CD4-positive, alpha-beta T cell treated with Interferon gamma for 1 hour (primary cell): Measurements from ENCODE around the gene ZNF337.
"Not testable (repeated sequence)": the region's sequence is repeated elsewhere in the genome, so short reads cannot be mapped to it uniquely, and the experiment has no call there.

ENCODE experiments used
- DNase-seq: peaks from one replicate; pipeline ENCODE4 v3.0.0-alpha.2; 2020

ZNF337 gene

DNA sequence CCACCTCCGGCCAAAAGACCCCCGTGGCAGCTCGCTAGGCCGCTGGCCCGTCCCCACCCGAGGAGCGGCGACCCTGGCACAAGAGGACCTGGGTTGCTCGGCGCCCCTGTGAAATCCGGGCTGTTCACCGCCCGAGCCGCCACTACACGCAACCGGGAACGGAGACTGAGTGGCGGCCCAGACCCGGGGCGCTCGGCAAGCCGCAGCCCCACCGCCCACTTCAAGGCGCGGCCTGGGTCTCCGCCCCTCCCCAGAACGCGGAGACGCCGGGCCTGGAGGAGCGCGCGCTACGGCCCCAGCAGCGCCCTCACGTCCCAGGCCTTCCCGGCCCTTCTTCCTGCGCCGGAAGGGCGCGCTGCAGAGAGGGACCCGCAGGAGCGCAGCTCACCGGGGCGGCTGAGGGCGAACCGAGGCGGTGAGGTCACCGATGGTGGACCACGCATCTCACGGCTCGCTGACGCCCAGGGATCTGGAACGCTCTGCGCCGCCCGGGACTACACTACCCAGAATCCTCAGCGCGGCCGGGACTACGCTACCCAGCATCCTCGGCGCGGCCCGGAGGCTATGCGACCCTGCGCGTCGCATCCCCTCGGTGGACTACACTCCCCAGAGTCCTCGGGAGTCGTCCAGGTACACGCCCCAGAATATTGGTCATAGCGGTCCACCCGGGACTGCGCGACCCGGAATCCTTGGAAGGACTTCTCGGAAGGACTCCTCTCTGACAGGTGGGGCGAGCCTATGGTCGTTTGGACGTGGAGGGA is at the start of gene ZNF337:
Gene ZNF337, minus strand, starts transcription at position 483 of the 761 bp plus-strand sequence. CDS start 10,436 bp downstream, outside the sequence.
- DNase-seq = peak; percentile 91

- DNase-seq = no peak
Observed at GRCh38 chr20:25745738-25746137, 49.1 kb upstream of the ZNF337 start.

GRCh38 chr20:25745100-25745499 is 48.4 kb upstream of the ZNF337 start:
- DNase-seq = no peak

GRCh38 chr20:25744261-25744660 is 47.6 kb upstream of the ZNF337 start:
- DNase-seq = no peak

DNA sequence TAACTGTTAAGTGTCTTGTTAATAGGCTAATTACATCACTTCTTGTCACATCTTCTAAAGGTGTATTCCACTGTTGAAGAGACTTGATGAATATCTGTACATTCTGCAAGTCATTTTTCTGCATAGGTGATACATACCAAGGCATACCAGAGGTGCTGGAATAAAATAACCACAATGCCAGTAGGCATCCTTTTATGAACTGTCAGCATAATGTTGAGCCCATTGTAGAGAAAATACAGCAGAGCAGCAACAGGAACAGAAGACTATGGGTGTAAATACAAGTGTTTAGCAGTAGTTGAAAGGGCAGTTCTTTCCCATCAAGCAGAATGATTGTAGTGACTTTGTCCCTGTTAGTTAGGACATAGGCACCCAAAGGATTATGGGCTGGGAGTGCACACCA is 44.4 kb upstream of the ZNF337 start:
- no peak for DNase-seq

GRCh38 chr20:25739615-25740320 is 43.1 kb upstream of the ZNF337 start:
- no peak for DNase-seq

DNA sequence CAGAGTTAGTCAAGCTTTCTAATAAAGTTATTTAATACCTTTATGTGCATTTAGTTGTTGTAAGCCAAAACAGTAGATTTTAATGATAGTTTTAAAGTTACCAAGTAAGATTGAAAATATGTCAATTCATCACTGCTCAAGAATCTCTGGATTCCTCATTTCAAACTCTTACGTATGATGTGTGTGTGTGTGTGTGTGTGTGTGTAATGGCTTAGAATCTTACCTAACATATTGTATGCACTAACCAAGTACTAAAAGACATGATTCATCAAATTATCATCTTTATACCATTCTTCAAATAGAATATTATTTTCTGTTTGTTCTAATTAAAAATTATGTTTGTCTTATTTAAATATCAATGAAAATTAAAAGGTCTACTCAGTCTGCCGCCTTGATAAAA is 41.5 kb upstream of the ZNF337 start:
- DNase-seq = no peak

- DNase-seq = no peak
Observed at GRCh38 chr20:25733903-25734302, 37.2 kb upstream of the ZNF337 start.

GRCh38 chr20:25730862-25731261 is 34.2 kb upstream of the ZNF337 start:
- DNase-seq = no peak

GRCh38 chr20:25726357-25726756 is 29.7 kb upstream of the ZNF337 start:
- no peak for DNase-seq

- no peak for DNase-seq
Observed at GRCh38 chr20:25725639-25726038, 29.0 kb upstream of the ZNF337 start.

DNA sequence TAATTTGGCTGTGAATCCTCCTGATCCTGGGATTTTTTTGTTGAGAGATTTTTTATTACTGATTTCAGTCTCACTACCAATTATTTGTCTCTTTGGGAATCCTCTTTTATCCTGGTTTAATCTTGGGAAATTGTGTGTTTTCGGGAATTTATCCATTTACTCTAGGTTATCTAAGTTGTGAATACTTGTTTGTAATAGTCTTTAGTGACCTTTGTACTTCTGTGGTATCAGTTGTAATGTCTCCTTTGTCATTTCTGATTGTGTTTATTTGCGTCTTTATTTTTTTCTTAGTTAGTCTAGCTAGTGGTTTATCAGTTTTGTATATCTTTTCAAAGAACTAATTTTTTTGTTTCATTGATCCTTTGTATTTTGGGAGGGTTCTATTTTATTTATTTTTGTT is 27.3 kb upstream of the ZNF337 start:
- no peak for DNase-seq

DNA sequence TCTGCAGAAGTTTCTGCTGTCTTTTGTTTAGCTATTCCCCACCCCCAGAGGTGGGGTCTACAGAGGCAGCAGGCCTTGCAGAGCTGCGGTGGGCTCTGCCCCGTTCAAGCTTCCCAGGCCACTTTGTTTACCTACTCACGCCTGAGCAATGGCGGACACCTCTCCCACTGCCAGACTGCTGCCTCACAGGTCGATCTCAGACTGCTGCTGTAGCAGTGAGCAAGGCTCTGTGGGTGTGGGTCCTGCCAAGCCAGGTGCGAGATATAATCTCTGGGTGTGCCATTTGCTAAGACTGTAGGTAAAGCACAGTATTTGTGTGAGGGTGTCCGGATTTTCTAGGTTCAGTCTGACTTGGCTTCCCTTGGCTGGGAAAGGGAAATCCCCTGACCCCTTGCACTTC is 23.6 kb upstream of the ZNF337 start:
- DNase-seq = no peak

- peak; percentile 38 for DNase-seq
Observed at GRCh38 chr20:25718896-25719809, 22.5 kb upstream of the ZNF337 start.

- no peak for DNase-seq
Observed at GRCh38 chr20:25707695-25708094, 11.0 kb upstream of the ZNF337 start.

GRCh38 chr20:25706793-25707192 is 10.1 kb upstream of the ZNF337 start:
- peak; percentile 37 for DNase-seq

DNA sequence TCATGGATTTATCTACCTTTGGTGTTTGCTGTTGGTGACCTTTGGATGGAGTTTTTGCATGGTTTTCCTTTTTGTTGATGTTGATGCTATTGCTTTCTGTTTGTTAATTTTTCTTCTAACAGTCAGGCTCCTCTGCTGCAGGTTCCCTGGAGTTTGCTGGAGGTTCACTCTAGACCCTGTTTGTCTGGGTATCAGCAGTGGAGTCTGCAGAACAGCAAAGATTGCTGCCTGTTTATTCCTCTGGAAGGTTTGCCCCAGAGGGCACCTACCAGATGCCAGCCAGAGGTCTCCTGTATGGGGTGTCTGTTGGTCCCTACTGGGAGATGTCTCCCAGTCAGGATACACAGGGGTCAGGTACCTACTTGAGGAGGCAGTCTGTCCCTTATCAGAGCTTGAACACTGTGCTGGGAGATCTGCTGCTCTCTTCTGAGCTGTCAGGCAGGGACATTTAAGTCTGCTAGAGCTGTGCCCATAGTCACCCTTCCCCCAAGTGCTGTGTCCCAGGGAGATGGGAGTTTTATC is 9.2 kb upstream of the ZNF337 start:
- no peak for DNase-seq

DNA sequence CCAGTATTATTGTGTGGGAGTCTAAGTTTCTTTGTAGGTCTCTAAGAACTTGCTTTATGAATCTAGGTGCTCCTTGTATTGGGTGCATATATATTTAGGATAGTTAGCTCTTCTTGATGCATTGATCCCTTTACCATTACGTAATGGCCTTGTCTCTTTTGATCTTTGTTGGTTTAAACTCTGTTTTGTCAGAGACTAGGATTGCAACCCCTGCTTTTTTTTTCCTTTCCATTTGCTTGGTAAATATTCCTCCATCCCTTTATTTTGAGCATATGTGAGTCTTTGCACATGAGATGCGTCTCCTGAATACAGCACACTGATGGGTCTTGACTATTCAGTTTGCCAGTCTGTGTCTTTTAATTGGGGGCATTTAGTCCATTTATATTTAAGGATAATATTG is 7.7 kb upstream of the ZNF337 start:
- DNase-seq = not testable (repeated sequence)

- DNase-seq = not testable (repeated sequence)
Observed at GRCh38 chr20:25700835-25701234, 4.2 kb upstream of the ZNF337 start.

- DNase-seq = no peak
Observed at GRCh38 chr20:25699914-25700313, 3.3 kb upstream of the ZNF337 start.

DNA sequence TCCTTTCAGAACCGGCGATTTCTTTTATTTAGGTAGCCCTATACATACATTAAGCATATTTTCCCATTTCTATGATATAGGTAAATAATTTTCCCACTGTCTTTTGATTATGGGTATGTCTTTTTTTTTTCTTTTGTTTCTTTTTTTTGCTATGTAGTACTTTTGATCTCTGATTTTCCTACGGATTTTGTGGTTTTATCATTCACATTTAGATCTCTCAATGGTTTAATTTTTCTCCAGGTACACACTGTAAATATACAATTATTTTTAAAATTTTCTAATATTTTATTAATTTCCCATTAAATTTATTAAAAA is 436 bp upstream of the ZNF337 start:
- DNase-seq = no peak

GRCh38 chr20:25695532-25696370 is 902 bp downstream of the ZNF337 start:
- no peak for DNase-seq
